Activated CD4-positive, alpha-beta T cell treated with anti-CD3 and anti-CD28 coated beads, Interleukin-2, amount 10 ng/mL, durations not matched to agents 7 days and 5 days (primary cell): Measurements from ENCODE around the gene PRKAG2. TPM values are rescaled to one million over a fixed set of nuclear protein-coding genes. Genes with fewer than 3 reads are reported as not detected.

Experiments
- CTCF ChIA-PET: fragments of 350-600 bp; sonication (Branson Sonifier 250); formaldehyde crosslinking; loops from one replicate; lab custom pipeline; 2021; ENCODE audit warnings: antibody characterized with exemption; lab: Charles Lee
- POLR2A ChIA-PET: fragments of 350-600 bp; sonication (Branson Sonifier 250); formaldehyde crosslinking; loops from one replicate; lab custom pipeline; 2021; ENCODE audit warnings: antibody characterized with exemption; lab: Charles Lee
- DNase-seq: peaks from one replicate; pipeline ENCODE4 v3.0.0-alpha.2; 2020
- H3K27ac Mint-ChIP-seq: one replicate; pipeline ENCODE4 v1.8.0; 2021; ENCODE audit warnings: mild to moderate bottlenecking, moderate library complexity, mixed read lengths
- H3K27me3 Mint-ChIP-seq: one replicate; pipeline ENCODE4 v1.8.0; 2021; ENCODE audit warnings: mixed read lengths
- H3K36me3 Mint-ChIP-seq: one replicate; pipeline ENCODE4 v1.8.0; 2021; ENCODE audit warnings: low read depth, mixed read lengths
- H3K4me1 Mint-ChIP-seq: one replicate; pipeline ENCODE4 v1.8.0; 2021; ENCODE audit warnings: mixed read lengths
- H3K4me3 Mint-ChIP-seq: one replicate; pipeline ENCODE4 v1.8.0; 2021; ENCODE audit warnings: mild to moderate bottlenecking, moderate library complexity, mixed read lengths
- H3K9me3 Mint-ChIP-seq: one replicate; pipeline ENCODE4 v1.8.0; 2021; ENCODE audit warnings: mixed read lengths
- total RNA-seq, 2 experiments: library from RNA; stranded (reverse); gene quantifications; one replicate each; pipeline ENCODE4 v1.2.3, GENCODE V29; 2021

PRKAG2 gene
- total RNA-seq, 2 experiments from 2014 or later, result 27.5 to 32.3 TPM

- no peaks in the 10 kb centered on the region for H3K9me3 Mint-ChIP-seq
- no peaks in the 10 kb centered on the region for H3K27me3 Mint-ChIP-seq
- ChIA-PET CTCF (interaction anchor here (1.1 to 3.2 kb wide), 3 partner anchors 9 to 33 kb away, joined by 3 to 20 read pairs (median 3); no protein-coding TSS in a partner anchor), POLR2A (no interaction called here)
- H3K27ac Mint-ChIP-seq, result no peak overlapping the region
- no peak for DNase-seq
- H3K4me1 Mint-ChIP-seq, result peaks cover 18% of the 10 kb centered on the region
- H3K4me3 Mint-ChIP-seq, result no peak overlapping the region
- no peaks in the 10 kb centered on the region for H3K36me3 Mint-ChIP-seq
Measured at GRCh38 chr7:151792086-151792485, 84.8 kb downstream of the PRKAG2 start.

GRCh38 chr7:151790830-151791620 is 85.9 kb downstream of the PRKAG2 start:
- H3K4me3 Mint-ChIP-seq, result no peak overlapping the region
- no peaks in the 10 kb centered on the region for H3K36me3 Mint-ChIP-seq
- no peaks in the 10 kb centered on the region for H3K27me3 Mint-ChIP-seq
- H3K4me1 Mint-ChIP-seq, result peaks cover 18% of the 10 kb centered on the region
- ChIA-PET POLR2A (no interaction called here), CTCF (interaction anchor here (1.1 to 3.2 kb wide), 2 partner anchors 8 to 29 kb away, joined by 3 to 20 read pairs; no protein-coding TSS in a partner anchor)
- no peaks in the 10 kb centered on the region for H3K9me3 Mint-ChIP-seq
- no peak for DNase-seq
- H3K27ac Mint-ChIP-seq, result no peak overlapping the region

- ChIA-PET POLR2A (no interaction called here), CTCF (interaction anchor here (3.2 kb wide), 1 partner anchor 7 kb away, joined by 20 read pairs; no protein-coding TSS in a partner anchor)
- H3K27me3 Mint-ChIP-seq, result no peaks in the 10 kb centered on the region
- peaks cover 14% of the 10 kb centered on the region for H3K4me1 Mint-ChIP-seq
- no peak for DNase-seq
- no peaks in the 10 kb centered on the region for H3K36me3 Mint-ChIP-seq
- H3K27ac Mint-ChIP-seq, result no peak overlapping the region
- H3K4me3 Mint-ChIP-seq, result no peak overlapping the region
- H3K9me3 Mint-ChIP-seq, result no peaks in the 10 kb centered on the region
Measured at GRCh38 chr7:151790095-151790829, 86.7 kb downstream of the PRKAG2 start.

GRCh38 chr7:151789380-151789947 is 87.5 kb downstream of the PRKAG2 start:
- DNase-seq, result no peak
- CTCF ChIA-PET, result no interaction called here
- Mint-ChIP-seq H3K9me3 (no peaks in the 10 kb centered on the region), H3K4me3 (no peak overlapping the region), H3K27ac (no peak overlapping the region), H3K36me3 (no peaks in the 10 kb centered on the region), H3K4me1 (peaks cover 11% of the 10 kb centered on the region), H3K27me3 (no peaks in the 10 kb centered on the region)
- POLR2A ChIA-PET, result no interaction called here

GRCh38 chr7:151787348-151787747 is 89.6 kb downstream of the PRKAG2 start:
- no peaks in the 10 kb centered on the region for H3K9me3 Mint-ChIP-seq
- no peak overlapping the region for H3K4me3 Mint-ChIP-seq
- H3K27ac Mint-ChIP-seq, result no peak overlapping the region
- ChIA-PET POLR2A (no interaction called here), CTCF (interaction anchor here (1.1 kb wide), 1 partner anchor 19 kb away, joined by 3 read pairs; no protein-coding TSS in a partner anchor)
- no peak for DNase-seq
- H3K27me3 Mint-ChIP-seq, result no peaks in the 10 kb centered on the region
- no peaks in the 10 kb centered on the region for H3K36me3 Mint-ChIP-seq
- H3K4me1 Mint-ChIP-seq, result peaks cover 21% of the 10 kb centered on the region

GRCh38 chr7:151786936-151787335 is 90.0 kb downstream of the PRKAG2 start:
- no peak for DNase-seq
- peaks cover 23% of the 10 kb centered on the region for H3K4me1 Mint-ChIP-seq
- H3K36me3 Mint-ChIP-seq, result no peaks in the 10 kb centered on the region
- no peaks in the 10 kb centered on the region for H3K9me3 Mint-ChIP-seq
- H3K27ac Mint-ChIP-seq, result no peak overlapping the region
- CTCF ChIA-PET, result interaction anchor here (1.1 kb wide), 1 partner anchor 19 kb away, joined by 3 read pairs; no protein-coding TSS in a partner anchor
- H3K4me3 Mint-ChIP-seq, result no peak overlapping the region
- POLR2A ChIA-PET, result no interaction called here
- no peaks in the 10 kb centered on the region for H3K27me3 Mint-ChIP-seq

- POLR2A ChIA-PET, result no interaction called here
- peaks cover 23% of the 10 kb centered on the region for H3K4me1 Mint-ChIP-seq
- H3K27ac Mint-ChIP-seq, result no peak overlapping the region
- no peaks in the 10 kb centered on the region for H3K9me3 Mint-ChIP-seq
- CTCF ChIA-PET, result interaction anchor here (1.1 kb wide), 2 partner anchors 16 to 18 kb away, joined by 3 to 4 read pairs; no protein-coding TSS in a partner anchor
- no peak for DNase-seq
- H3K4me3 Mint-ChIP-seq, result no peak overlapping the region
- H3K27me3 Mint-ChIP-seq, result no peaks in the 10 kb centered on the region
- no peaks in the 10 kb centered on the region for H3K36me3 Mint-ChIP-seq
Measured at GRCh38 chr7:151786241-151786640, 90.7 kb downstream of the PRKAG2 start.

- no peak overlapping the region for H3K27ac Mint-ChIP-seq
- ChIA-PET POLR2A (no interaction called here), CTCF (interaction anchor here (0.6 to 1.1 kb wide), 2 partner anchors 15 to 167 kb away, joined by 3 to 4 read pairs; no protein-coding TSS in a partner anchor)
- no peak for DNase-seq
- no peak overlapping the region for H3K4me3 Mint-ChIP-seq
- no peaks in the 10 kb centered on the region for H3K9me3 Mint-ChIP-seq
- H3K27me3 Mint-ChIP-seq, result no peaks in the 10 kb centered on the region
- H3K36me3 Mint-ChIP-seq, result no peaks in the 10 kb centered on the region
- H3K4me1 Mint-ChIP-seq, result peaks cover 23% of the 10 kb centered on the region
Measured at GRCh38 chr7:151785681-151785965, 91.3 kb downstream of the PRKAG2 start.

GRCh38 chr7:151784853-151785680 is 91.8 kb downstream of the PRKAG2 start:
- no peak for DNase-seq
- ChIA-PET CTCF (interaction anchor here (0.5 to 1.3 kb wide), 4 partner anchors 15 to 682 kb away, joined by 3 to 5 read pairs (median 4); no protein-coding TSS in a partner anchor), POLR2A (no interaction called here)
- H3K27me3 Mint-ChIP-seq, result no peaks in the 10 kb centered on the region
- peaks cover 23% of the 10 kb centered on the region for H3K4me1 Mint-ChIP-seq
- H3K36me3 Mint-ChIP-seq, result no peaks in the 10 kb centered on the region
- H3K4me3 Mint-ChIP-seq, result no peak overlapping the region
- no peaks in the 10 kb centered on the region for H3K9me3 Mint-ChIP-seq
- no peak overlapping the region for H3K27ac Mint-ChIP-seq

GRCh38 chr7:151783958-151784575 is 92.8 kb downstream of the PRKAG2 start:
- CTCF ChIA-PET, result interaction anchor here (0.5 to 2.9 kb wide), 10 partner anchors 8 to 683 kb away, joined by 3 to 20 read pairs (median 5); no protein-coding TSS in a partner anchor
- no peak overlapping the region for H3K4me3 Mint-ChIP-seq
- H3K27me3 Mint-ChIP-seq, result no peaks in the 10 kb centered on the region
- no peak overlapping the region for H3K27ac Mint-ChIP-seq
- POLR2A ChIA-PET, result no interaction called here
- no peaks in the 10 kb centered on the region for H3K9me3 Mint-ChIP-seq
- no peaks in the 10 kb centered on the region for H3K36me3 Mint-ChIP-seq
- no peak for DNase-seq
- H3K4me1 Mint-ChIP-seq, result peaks cover 23% of the 10 kb centered on the region

GRCh38 chr7:151782598-151783448 is 94.1 kb downstream of the PRKAG2 start:
- peak overlapping the region; percentile 68 for H3K4me3 Mint-ChIP-seq
- H3K27ac Mint-ChIP-seq, result peak overlapping the region; percentile 78
- no peaks in the 10 kb centered on the region for H3K27me3 Mint-ChIP-seq

More at GRCh38 chr7:151782598-151783448, 94.1 kb downstream of the PRKAG2 start:
- DNase-seq, result peak; percentile 66
- CTCF ChIA-PET, result interaction anchor here (0.7 to 2.9 kb wide), 18 partner anchors 9 to 263 kb away, joined by 3 to 20 read pairs (median 5); partner anchors contain the start of gene RHEB
- POLR2A ChIA-PET, result no interaction called here
- H3K4me1 Mint-ChIP-seq, result peaks cover 14% of the 10 kb centered on the region
- H3K36me3 Mint-ChIP-seq, result no peaks in the 10 kb centered on the region
- H3K9me3 Mint-ChIP-seq, result no peaks in the 10 kb centered on the region
